Hematopoietic multipotent progenitor cell treated with erythropoietin and hydrocortisone succinate and interleukin-3 and kit ligand, for 17 days (in vitro differentiated cells): ENCODE data around the gene NIM1K.
"Not testable (repeated sequence)": the region's sequence is repeated elsewhere in the genome, so short reads cannot be mapped to it uniquely, and the experiment has no call there.

Experiments used
- DNase-seq: peaks from one replicate; pipeline ENCODE4 v3.0.0-alpha.2; 2015; ENCODE audit warnings: low spot score

The NIM1K gene

DNA sequence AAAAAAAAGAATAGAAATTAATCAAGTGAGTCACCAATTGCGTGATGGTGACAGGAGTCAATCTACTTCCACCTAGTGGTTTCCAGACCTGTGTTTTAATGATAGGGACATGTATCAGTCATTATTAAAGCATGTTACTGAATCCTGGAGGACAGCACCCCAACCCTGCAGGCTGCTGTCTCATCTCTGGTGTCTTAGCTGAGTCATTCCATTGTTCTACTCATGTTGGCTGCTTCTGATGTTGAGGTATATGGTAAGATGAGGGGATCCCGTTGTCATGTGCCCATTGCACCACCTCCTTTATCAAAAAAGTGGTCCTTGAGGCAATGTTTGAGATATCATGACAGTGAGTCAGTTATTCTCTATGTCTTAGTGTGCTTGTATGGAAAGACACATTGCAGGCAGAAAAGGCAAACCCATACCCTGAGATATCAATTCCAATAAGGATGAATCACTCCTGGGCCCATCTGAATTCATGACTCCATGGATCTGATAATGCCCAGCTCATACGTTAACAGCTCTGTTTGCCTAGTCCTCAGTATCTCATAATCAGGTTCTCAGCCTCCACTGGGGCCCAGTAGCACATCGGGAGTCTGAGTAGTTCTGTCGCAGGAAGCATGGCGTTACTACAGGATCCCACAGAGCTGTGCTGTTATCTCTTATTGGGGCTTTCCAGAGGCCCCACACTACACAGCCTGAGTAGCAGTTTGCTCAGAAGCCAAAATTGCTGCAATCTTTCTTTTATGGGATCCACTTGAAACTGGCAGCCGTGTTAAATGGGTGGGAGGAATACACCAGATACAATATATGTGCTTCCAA, 90.0 kb downstream of the NIM1K start:
- DNase-seq = no peak

DNA sequence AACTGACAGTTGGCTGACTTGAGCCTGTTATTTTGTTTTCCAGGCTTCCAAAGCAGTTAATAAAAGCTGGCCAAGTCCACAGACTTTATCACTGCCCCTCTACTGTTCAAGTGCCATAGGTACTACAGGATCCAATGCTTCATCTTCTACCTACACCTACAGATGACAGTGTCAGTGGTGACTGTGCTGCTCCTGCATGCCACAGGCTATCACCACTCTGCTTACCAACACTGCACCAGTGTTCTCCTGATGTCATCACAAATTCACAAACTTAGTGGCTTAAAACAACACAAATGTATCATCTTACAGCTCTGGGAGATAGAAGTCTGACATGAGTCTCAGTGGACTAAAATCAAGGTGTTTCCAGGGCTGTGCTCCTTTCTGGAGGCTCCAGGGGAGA, 94.6 kb downstream of the NIM1K start:
- DNase-seq = no peak

DNA sequence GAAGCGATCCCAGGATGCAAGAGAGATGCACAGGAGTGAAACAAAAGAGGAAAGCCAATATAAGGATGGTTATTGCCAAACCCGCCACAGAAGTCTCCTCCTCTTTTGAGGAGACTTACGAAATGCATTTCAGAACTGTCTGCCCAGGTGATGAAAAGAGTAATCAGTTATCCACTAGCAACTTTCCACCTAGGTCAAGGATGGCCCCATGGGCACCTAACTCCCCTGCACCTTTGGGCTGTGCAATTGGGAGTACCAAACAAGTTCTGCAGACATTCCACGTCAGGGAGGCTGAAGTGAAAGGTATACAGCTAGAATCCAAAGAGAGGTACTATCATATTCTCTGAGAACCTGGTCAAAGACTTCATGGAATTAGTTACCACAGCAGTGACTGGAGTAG, 95.5 kb downstream of the NIM1K start:
- no peak for DNase-seq

DNA sequence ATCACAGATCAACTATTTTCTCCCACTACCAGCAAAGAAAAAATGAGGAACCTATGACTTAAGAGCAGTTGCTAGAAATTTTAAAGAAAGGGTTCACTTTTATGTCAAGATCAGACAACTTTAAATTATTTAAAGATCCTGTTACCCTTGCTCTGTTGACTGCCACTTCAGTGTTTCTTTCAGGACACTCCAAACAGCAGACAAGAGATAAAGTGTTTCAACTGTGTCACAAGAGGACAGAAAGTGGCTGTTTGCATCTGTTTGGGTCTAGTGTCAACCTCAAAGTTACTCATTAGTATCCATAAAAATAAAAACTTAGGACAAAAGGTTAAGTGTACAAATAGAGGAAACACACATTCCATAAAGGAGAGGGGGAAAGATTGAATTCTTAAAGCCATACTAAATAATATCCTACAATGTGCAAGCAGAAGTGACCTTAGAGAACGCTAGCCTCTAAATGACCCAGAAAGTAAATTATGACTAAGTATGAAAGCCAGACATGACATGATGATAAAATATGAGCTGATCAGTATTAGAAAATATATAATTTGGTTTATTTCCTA, 96.3 kb downstream of the NIM1K start:
- no peak for DNase-seq

GRCh38 chr5:43290726-43291125, 98.7 kb downstream of the NIM1K start:
- DNase-seq = no peak

GRCh38 chr5:43294226-43294625, 102.2 kb downstream of the NIM1K start:
- DNase-seq = no peak

DNA sequence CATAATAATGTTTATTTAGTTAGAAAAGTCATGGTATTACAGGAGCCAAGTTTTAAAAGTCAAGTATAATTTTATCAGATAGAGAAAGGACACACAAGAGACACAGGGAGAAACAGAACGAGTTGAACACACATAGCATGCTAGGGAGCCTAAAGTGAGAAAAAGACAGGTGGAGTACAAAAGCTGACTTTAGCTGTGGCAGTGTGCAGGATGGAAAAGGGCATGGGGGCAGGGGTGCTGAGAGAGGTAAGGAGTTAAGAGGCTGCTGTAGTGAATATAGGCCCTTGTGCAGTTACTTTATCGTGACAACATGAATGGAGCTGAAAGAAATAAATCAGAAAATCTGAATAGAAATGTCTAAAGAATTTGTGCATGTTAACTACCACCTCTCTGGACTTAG, 103.2 kb downstream of the NIM1K start:
- no peak for DNase-seq

- DNase-seq = no peak
Observed at GRCh38 chr5:43296835-43297234, 104.8 kb downstream of the NIM1K start.

DNA sequence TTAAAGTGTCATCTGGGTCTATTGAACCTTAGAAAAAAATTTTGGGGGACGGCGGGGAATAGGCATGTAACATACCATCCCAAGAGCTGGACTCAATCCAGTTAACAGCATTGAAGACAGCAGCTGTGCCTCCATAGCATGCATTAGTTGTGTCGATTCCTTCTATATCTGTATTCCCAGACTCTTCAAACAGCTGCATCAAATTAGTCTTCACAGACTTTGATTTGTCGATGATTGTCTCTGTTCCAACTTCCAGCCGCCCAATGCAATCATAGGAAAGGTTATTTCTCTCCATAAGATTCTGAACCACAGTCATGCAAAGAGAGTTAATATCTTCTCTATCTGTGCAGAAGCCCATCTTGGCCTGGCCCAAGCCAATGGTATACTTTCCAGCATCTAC, 106.4 kb downstream of the NIM1K start:
- DNase-seq = no peak

GRCh38 chr5:43300112-43300511, 108.1 kb downstream of the NIM1K start:
- DNase-seq = no peak

- no peak for DNase-seq
Observed at GRCh38 chr5:43301653-43302091, 109.6 kb downstream of the NIM1K start.

- no peak for DNase-seq
Observed at GRCh38 chr5:43302481-43302880, 110.5 kb downstream of the NIM1K start.

DNA sequence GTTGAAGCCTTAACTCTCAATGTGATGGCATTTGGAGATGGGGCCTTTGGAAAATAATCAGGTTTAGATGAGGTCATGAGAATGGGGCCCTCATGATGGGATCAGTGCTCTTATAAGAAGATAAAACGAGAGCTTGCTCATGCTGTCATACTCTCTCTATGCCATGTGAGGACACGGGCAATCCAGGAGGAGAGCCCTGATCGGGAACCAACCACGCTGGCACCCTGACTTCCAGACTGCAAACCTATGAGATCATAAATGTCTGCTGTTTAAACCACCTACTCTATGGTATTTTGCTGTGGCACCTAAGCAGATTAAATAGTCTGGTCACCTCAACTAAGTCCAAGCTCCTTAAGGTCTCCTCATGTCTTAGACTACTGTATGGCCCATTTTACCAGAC, 111.2 kb downstream of the NIM1K start:
- DNase-seq = no peak

- DNase-seq = no peak
Observed at GRCh38 chr5:43304525-43304924, 112.5 kb downstream of the NIM1K start.

DNA sequence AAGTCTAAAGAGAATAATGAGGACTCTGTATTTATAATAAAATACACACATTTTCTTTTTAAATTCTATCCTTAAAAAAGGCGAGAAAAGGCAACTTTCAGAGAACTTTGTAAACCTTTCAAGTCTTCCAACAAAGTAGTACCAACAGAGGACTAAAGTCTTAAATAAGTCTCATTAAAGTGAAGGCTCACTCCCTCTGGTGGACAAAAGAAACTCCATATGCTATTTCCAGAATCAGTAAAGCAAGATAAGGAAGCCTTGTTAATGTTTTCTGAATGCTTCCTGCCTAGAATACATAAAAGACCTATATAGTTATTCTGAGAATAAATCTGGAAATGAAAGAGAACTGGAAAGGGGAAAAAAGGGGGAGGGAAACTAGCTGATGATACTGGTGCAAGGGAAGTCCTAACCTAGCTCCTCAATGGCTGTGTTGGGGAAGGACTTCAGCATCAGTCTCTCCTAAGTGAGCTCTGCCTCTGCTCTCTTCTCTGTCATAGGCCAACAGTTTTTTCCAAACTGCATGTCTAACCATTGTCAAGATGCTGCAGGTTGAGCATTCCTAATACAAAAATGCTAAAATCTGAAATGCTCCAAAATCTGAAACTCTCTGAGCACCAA, 114.0 kb downstream of the NIM1K start:
- DNase-seq = peak; percentile 76

GRCh38 chr5:43306954-43307353, 114.9 kb downstream of the NIM1K start:
- not testable (repeated sequence) for DNase-seq

GRCh38 chr5:43309122-43309521, 117.1 kb downstream of the NIM1K start:
- DNase-seq = no peak

DNA sequence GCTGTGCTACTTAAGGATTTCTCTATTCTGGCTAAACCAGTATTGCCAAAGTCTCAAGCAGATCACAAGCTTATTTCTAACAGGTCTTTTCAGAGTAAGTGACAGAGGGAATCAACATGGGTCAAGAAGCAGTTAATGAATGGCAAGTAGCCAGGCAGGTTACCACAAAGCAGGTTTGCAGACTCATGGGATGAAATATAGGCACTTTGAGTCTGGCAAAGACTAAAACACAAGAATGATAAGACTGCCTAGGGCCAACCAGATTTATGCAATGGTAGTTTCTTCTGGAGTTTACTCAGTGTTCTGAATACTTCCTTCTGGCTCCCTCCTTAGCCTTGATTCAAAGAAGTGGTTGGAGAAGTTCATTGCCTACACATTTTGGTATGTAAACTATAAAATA, 117.6 kb downstream of the NIM1K start:
- DNase-seq = peak; percentile 47

GRCh38 chr5:43312076-43312661, 120.1 kb downstream of the NIM1K start:
- DNase-seq = peak; percentile 17

DNA sequence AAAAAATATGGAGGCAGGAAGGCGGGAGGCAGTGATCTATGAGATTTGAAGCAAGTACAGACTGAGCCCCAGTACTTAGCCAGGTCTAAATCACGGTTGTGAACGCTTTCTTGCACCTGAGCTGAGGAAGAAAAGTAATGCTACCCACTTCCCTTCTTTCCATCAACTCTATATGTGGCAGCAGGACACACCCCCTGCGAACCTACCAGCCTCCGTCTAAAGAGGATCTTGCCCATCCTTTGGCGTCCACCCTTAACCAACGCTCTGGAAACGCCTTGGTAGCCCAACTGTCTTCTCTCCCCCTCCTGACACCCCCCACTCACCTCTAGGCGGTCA, 120.6 kb downstream of the NIM1K start:
- no peak for DNase-seq

DNA sequence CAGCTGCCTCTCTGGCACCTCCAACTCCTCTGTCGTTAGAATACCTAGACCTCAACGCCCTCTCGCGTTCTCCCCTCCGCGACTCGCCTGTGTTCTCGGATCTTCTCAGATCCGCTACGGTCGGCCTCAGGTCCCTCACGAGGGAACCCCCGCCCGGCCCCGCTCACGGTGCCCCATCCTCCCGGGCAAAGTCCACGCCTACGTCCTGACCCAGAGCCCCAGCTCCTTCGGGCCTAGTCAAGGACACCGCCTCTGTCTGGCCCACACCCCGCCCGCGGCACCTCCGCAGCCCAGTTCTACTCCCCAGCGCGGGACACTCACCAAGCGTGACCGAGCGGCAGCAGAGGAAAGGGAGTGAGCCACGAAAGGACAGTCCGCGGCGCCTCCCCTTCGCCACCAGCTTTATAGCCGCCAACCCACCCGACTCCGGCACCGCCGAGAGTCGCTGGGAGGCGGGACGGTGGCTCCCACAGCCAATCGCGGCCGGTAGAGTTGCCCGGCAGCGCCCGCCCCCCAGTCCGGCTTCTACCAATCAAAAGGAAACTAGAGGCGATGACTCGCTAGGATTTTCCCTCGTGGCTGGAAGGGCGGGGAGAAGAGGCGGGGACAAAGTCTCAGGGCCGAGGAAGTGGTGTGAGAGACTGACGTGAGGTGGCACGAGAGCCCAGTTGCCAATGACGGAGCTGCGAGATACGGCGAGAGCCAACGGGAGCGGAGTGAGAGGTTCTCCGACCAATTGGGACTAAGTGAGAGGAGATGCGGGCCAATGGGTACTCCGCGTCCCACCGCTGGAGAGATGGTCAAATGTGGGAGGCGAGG, 121.2 kb downstream of the NIM1K start, which contains the start of gene HMGCS1:
Gene HMGCS1, minus strand, starts transcription at position 378 of the 819 bp plus-strand sequence. CDS start 14,447 bp downstream, outside the sequence.
- peak; percentile 99 for DNase-seq

DNA sequence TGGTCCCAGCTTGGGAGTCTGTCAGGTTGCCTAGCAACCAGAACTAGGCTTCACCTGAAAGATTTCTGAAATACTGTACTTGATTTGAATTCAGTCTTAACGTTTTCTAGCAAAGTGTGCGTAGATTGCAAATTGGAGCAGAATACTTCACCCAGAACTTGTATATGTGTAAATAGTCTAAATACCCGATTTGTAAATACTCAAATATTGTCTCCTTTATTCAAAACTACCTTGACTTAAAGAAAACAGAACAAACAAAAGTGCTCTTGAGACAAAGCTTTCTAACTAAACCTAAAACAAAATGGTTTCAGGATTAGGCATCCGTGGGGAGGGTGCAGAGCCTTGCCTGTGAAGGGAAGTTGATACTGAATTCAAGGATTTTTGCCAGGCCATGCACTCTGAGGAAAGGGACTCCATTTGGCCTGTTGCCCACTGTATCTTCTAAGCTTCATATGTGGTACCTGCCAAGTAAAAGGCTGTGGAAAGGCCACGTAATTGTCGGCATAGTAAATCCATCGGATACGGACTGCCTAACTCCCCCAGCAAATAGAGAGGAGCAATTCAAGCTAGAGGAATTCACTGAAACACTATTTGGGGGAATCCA, 121.9 kb downstream of the NIM1K start:
- no peak for DNase-seq
